HG02981 (cell line): ENCODE data around the gene MED19.
"Not testable (repeated sequence)": the region's sequence is repeated elsewhere in the genome, so short reads cannot be mapped to it uniquely, and the experiment has no call there.

Experiments used
- ATAC-seq: cut with Tn5 transposase; IDR thresholded peaks from one replicate; pipeline ENCODE4 v1.9.1; 2021; ENCODE audit warnings: mild to moderate bottlenecking, moderate library complexity; ENCODE audit not compliant: unreplicated experiment

The MED19 gene

DNA sequence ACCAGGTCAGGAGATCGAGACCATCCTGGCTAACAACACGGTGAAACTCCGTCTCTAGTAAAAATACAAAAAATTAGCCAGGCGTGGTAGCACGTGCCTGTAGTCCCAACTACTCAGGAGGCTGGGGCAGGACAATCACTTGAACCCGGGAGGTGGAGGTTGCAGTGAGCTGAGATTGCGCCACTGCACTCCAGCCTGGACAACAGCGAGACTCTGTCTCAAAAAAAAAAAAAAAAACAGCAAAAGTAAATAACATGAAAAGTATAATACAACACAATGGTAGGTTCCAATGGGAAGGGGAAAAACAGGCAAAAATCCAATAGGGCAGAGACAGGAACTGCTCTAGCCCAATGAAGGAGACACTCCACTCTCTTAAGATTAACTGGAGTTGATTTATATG lies 6.6 kb downstream of the MED19 start:
- ATAC-seq, result not testable (repeated sequence)

DNA sequence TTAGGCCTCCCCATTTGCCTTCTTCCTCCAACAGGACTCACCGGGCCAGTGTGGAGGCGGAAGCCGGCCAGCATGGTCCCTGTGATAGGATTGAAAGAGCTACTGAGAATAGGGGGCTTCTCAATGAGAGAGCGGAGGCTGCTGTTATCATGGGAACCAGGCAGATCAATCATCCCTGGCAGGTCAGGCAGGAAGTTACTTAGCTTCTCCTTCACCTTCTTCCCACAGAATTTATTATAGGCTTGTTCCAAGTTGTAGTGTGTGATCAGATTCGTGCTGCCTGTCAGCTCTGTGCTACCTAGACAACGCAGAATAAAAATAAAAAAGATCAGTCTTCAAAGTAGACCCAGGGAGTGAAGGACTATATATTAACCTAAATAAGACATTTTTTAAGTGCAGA lies 7.1 kb downstream of the MED19 start:
- no peak for ATAC-seq

DNA sequence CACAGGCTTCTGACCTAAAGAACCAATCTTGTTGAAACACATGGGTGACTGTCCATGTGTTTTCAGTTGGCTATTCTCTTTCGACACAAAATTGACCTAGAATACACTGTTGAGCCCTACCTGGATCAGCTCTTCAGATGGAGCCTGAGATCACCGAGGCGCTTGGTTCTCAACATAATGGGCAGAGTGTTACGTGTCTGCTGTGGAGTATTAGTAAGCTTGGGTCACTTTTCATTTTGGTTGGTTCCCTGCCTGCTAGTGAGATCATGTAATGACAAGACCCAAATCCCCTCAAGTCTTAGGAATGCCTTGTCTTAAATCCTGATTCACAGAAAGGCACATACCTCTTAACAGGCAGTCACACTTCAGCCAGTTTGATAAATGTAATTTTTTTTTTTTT lies 8.7 kb downstream of the MED19 start:
- no peak for ATAC-seq

DNA sequence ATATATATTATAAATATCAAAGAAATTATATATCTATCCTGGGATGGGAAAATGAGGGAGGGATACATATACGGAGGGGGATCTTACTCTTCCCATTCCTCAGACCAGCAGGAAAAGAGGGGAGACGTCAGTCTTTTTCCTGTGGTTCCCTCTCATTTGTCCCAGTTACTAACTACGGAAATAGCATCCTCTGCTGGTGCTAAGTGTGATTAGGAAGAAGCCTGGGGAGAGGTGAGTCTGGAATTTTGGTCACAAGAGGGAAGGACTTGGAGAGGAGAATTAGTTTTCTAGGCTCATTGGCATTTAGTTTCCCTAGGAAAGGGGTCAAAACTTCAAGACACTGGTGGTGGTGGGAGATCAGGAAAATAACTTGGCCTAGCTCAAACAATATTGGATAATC lies 11.6 kb downstream of the MED19 start:
- no peak for ATAC-seq

DNA sequence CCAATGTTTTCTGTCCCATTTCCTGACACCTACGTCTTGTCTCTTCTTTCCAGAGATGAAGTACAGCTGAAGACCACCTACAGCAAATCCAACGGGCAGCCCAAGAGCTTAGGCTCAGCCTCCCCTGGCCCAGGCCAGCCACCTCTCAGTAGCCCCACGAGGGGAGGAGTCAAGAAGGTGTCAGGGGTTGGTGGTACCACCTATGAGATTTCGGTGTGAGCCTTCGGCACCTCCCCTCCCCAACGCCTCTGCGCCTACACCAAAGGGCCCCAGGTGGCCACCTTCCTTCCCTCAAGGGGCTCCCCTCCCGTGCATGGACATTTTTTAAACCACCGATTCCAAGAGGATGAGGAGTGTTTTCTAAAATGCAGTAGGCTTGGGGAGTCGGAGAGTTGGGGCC lies 12.2 kb downstream of the MED19 start:
- no peak for ATAC-seq

DNA sequence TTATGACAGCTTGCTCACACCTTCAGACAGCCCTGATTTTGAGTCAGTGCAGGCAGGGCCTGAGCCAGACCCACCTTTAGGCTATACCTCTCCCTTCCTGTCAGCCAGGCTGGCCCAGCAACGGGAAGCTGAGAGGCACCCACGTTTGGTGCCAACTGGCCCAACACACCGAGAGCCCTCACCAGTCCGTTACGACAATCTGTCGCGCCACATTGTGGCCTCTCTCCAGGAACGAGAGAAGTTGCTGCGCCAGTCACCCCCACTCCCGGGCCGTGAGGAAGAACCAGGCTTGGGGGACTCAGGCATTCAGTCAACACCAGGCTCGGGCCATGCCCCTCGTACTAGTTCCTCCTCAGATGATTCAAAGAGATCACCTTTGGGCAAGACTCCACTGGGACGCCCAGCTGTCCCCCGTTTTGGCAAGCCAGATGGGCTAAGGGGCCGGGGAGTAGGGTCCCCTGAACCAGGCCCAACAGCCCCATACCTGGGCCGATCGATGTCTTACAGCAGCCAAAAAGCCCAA lies 13.1 kb downstream of the MED19 start:
- no peak for ATAC-seq

DNA sequence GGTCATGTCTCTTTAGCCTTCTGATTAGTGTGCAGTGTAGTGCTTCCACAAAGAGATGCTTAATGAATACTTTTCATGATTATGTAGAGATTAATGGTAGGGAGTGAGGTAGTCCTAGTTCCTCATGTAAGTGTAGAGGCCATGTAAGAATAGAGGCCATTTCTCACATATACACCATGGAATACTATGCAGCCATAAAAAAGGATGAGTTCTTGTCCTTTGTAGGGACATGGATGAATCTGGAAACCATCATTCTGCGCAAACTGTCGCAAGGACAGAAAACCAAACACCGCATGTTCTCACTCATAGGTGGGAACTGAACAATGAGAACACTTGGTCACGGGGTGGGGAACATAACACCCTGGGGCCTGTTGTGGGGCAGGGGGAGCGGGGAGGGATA lies 21.5 kb downstream of the MED19 start:
- ATAC-seq, result not testable (repeated sequence)

DNA sequence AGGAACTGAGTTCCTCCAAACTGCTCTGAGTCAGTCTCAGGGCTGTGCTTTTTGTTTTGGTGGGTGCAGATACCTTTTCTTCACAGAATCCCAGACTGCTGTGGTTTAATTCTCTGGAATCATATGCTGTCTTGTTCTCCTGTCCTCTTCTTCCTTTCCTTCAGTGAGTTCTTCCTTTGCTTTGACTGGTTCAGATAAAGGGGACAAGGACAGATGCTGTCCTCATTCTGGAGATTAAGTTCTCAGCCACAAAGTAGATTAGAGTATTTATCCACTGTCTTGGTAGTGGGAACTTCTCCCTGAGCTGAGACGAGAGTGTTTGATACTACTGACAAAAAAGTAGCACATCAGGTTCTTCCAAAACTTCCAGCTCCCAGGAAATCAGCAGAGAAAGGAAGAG lies 30.8 kb downstream of the MED19 start:
- no peak for ATAC-seq

DNA sequence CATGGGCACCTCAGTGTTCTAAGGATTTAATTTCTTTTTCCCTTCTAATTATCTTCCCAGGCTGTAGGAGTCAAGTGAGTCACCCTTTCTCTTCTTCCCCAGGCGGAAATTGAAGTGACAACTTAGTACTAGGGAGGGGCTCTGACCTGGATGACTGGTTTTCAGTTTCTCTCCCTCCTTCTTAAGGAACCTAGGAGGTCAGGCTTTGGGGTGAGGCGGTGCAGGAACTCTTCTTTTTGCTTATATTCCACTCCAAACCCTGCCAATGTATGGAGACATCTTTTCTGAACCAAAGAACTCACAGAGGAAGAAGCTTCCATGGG lies 31.5 kb downstream of the MED19 start:
- peak; percentile 26 for ATAC-seq

DNA sequence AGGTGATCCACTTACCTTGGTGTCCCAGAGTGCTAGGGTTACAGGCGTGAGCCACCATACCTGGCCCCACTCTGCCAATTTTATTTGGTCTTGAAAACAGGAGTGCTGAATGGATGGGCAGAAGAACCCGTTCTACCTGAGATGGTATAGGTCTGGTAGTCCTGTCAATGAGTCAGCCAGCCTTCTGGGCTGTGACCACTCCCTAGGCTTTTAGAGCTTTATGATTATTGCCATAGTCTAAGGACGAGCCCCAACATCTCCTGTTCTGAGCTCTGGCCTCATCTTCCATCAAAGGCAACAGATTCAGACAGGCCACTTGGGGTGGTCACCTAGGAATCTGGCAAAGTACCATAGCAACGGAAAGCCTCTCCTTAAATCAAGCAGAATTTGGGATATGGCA lies 32.6 kb downstream of the MED19 start:
- no peak for ATAC-seq

DNA sequence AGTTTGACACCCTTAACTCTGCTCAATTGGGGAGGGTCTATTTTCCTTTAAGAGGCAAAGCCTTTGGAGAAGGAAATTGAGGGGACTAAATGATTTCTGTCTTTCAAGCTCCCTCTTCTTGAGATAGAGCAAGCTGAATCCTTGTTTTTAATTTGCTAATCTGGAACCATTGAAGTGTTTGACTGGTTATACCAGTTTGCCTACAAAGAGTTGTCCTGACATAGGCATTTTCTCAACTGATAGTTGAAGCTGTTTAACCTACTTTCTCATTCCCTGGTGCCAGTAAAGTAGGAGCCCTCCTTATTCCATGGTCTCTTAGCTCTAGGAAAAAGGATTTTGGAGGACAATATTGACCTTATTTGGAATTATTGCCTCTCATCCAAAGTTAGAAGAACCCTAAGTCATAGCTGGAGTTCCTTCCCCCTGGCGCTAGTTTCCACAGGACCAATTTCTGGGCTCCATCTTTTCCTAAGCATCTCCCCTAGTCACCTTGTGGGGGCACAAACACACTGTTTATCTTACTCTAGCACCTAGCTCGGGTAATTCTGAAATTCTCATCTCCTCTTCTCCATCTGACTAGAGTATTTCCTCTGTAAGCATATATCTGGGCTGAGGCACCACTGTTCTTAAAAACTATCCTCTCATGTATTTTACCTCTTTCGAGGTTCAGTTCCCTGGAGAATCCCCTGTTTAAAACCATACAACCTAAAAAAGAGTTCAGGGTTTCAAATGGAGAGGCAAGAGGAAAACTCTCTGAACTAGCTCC lies 36.7 kb downstream of the MED19 start:
- ATAC-seq, result no peak

DNA sequence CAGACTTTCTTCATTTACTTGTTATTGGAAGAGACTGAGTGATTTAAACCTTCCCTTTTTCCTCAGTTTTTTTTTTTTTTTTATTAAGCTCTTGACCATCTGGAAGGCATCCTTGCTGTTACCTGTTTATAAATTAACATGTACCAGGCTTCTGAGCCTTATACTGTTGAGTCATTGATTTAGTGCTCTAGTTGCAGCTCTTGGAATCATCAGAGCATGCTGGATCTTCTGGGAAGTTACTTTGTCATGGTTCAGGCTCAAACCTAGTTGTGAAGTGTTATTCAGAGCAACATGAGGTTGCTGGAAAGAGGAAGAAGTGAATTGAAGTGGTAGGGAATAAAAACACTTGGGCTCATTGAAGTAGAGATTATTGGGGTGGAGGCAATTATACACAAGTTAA lies 37.8 kb downstream of the MED19 start:
- no peak for ATAC-seq

DNA sequence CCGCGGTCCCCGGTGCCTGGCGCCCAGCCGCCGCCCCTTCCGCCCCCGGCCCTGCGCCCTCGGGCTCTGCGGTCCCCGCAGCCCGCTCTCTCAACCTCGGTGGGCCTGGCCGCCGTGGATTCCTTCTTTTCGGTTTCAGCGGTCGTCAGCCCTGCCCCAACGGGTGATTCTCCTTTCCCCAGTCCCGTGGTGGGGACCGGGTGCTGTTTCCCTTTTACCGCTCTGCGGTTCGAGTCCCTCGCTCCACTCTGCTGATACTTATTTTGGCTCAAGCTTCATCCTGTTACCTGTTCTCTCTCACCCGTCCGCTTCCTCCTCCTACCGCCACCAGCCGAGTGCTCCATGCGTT lies 43.6 kb downstream of the MED19 start:
- ATAC-seq, result peak; percentile 4

DNA sequence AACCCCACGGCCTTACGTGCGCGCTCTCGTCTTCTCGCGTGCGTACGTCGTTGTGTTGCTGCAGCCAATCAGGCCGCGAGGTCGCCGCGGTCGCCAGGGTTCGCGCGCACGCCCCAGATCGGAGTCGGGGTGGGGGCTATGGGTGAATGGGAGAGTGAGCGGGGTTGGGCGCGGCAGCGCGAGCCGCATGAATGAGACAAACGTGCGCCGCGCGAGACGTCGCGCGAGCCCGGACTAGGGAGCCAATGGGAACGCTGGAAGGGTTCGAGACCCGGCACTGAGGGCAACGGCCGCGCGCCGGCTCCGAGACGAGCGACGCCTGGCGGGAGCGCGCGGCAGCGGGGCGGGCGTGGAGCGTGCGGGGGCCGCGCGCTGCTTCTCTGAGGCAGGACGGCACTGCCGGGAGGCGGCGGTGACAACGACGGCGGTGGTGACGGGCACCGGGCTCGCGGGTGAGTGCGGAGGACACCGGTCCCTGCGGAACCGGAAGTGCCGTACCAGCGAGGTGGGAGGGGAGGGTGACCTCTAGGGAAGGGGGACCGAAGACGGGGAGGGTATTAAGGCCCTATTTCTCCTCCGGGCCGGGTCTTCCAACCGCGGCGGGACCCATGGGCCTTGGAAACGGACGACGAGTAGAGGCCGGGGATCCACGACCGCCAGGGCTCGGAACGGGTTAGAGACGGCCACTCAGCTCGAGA lies 44.1 kb downstream of the MED19 start, which contains the start of gene ZDHHC5:
Gene ZDHHC5 (plus strand): TSS at position 379 of the 698 bp plus-strand sequence. CDS start 4,977 bp downstream, outside the sequence.
- ATAC-seq, result peak; percentile 87

DNA sequence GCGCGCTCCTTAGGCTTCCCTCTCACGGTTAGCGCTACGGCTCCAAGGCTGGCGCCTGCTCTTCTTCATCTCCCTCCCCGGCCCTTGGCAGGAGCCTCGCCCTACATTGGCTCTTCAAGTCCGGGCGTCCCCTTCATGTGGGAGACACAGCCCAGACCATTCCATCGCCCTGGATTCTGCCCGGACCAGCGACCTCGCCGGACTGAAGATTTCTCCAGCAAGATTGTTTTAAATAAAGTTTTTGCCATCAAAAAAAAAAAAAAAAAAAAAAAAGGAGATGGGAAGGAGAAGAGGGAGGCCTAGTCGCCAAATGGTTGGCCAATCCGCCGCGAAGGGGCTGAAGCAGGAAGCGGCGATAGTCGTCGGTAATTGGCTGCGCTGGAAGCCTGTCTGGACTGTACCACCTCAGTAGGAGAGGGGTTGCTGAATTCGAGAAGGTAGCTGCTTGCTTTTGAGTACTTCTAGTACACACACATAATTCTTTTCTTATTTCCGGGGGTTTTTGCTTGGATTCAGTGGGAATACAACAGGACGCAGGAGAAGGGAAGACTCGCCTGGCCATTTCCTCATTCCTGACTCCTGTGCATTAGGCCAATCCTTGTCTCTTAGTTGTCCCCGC lies 44.8 kb downstream of the MED19 start:
- peak; percentile 57 for ATAC-seq

DNA sequence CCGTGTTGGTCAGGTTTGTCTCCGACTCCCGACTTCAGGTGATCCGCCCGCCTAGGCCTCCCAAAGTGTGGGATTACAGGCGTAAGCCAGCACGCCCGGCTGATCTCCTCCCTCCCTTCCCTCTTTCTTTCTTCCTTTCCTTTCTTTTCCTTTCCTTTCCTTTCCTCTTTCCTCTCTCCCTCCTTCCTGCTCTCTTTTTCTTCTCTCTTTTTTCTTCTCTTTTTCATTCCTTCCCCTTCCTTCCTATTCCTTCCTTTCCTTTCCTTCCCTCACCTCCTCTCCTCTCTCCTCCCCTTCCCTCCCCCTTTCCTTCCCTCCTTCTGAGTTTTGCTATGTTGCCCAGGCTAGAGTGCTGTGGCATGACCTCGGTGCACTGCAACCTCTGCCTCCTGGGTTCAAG lies 48.0 kb downstream of the MED19 start:
- ATAC-seq, result no peak

DNA sequence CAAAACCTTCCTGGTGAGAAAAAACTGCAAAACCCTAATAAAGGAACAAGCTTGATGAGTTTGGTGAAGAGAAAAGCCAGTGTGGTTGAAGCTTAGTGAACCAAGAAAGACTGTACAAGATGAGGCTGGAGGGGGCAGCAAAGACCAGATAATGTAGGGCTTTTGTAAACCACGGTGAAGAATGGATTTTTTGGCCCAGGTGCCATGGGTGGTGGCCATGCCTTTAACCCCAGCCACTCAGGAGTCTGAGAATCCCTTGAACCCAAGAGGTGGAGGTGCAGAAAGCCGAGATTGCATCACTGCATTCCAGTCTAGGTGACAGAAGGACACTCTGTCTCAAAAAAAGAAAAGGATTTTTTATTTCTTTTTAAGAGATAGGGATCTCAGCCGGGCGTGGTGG lies 49.1 kb downstream of the MED19 start:
- ATAC-seq, result no peak

DNA sequence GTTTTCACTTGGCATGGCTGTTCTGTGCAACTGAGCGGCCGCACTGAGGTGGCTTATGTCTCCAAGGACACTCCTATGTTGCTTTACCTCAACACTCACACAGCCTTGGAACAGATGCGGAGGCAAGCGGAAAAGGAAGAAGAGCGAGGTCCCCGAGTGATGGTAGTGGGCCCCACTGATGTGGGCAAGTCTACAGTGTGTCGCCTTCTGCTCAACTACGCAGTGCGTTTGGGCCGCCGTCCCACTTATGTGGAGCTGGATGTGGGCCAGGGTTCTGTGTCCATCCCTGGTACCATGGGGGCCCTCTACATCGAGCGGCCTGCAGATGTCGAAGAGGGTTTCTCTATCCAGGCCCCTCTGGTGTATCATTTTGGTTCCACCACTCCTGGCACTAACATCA lies 52.3 kb downstream of the MED19 start:
- ATAC-seq, result no peak

DNA sequence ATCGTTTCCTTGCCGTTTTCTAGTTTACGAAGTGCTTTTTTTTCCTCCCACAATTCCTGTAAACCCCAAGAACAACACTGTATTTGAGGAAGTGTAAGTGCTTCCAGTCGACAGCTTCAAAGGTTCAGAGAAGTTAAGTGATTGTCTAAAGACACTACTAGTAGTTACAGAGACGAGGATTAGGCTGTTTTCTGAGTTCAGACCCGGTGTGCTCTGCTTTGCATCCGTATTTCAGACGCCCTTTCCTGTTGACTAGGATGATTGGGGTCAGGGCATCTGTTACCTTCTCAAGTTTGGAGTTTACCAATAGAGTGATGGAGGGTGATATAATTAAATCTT lies 54.0 kb downstream of the MED19 start:
- no peak for ATAC-seq

DNA sequence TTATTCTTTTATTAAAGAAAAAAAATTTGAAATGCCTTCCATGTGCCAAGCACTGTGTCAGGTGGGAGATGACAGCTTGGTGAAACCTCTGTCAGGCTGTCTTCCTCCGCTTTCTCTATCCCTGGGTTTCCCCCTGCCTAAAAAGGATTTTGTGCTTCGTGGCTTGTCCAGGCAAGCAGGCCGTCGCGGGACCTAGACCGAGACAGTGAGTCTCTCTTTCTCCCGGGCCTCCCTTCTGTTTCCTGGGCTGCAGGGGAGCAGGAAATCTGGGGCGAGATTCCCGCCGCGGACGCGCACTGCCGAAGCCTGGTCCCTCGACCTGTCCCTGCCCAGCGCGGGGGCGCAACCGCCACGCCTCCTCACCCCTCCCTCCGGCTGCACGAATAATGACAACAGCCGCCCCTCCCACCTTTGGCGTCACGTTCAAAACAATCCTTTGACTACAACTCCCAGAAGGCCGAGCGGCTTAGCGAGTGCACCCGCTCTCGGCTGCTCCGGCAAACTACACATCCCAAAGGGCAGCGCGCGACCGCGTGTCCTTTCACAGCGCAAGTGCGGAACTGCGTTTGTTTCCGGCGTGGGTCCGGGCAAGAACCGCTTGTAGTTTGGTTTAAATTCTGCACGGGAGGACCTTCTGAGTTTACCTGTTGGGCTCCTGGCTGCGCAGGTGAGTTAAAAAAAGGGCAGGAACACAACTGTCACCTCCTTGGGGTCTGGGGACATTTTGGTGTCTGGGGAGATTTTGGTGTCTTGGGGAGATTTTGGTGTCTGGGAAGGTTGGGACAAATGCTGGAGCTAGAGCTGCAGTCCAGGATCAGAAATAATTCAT lies 54.6 kb downstream of the MED19 start, which contains the start of gene CLP1:
Gene CLP1 (plus strand): TSS at position 569 of the 829 bp plus-strand sequence. CDS start 1,715 bp downstream, outside the sequence.
- ATAC-seq, result peak; percentile 99

DNA sequence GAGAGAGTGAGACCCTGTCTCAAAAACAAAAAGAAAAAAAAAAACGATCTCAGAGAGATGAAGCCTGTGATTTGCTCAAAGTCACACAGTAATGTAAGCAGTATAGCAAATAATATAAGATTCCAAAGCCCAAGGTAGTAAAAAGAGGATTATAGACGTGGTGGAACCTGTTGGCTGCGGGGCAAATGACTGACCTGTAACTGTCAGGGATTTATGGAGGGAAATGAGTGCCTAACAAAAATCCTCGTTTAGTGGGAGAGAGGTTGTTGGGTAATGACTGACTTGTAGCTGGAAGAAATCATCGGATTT lies 55.2 kb downstream of the MED19 start:
- no peak for ATAC-seq
